UCSD-AML1 (cell line): ENCODE data around the gene IPO9.
"Not testable (repeated sequence)": the region's sequence is repeated elsewhere in the genome, so short reads cannot be mapped to it uniquely, and the experiment has no call there.

ENCODE experiments used
- DNase-seq: peaks from one replicate; lab custom pipeline; 2025; ENCODE audit not compliant: unreplicated experiment; lab: John Stamatoyannopoulos, UW

IPO9 gene

GRCh38 chr1:201900476-201900875 lies 71.5 kb downstream of the IPO9 start:
- DNase-seq, result no peak

GRCh38 chr1:201901036-201901435 lies 72.1 kb downstream of the IPO9 start:
- DNase-seq, result not testable (repeated sequence)

- DNase-seq, result no peak
Measured at GRCh38 chr1:201902198-201902597, 73.2 kb downstream of the IPO9 start.

GRCh38 chr1:201903135-201903534 lies 74.2 kb downstream of the IPO9 start:
- no peak for DNase-seq

- DNase-seq, result no peak
Measured at GRCh38 chr1:201904579-201904978, 75.6 kb downstream of the IPO9 start.

- DNase-seq, result no peak
Measured at GRCh38 chr1:201905234-201905890, 76.4 kb downstream of the IPO9 start.

- no peak for DNase-seq
Measured at GRCh38 chr1:201906336-201906735, 77.4 kb downstream of the IPO9 start.

GRCh38 chr1:201907621-201908020 lies 78.7 kb downstream of the IPO9 start:
- DNase-seq, result no peak

- DNase-seq, result no peak
Measured at GRCh38 chr1:201911826-201912571, 83.0 kb downstream of the IPO9 start.

GRCh38 chr1:201912832-201913231 lies 83.9 kb downstream of the IPO9 start:
- DNase-seq, result no peak

- no peak for DNase-seq
Measured at GRCh38 chr1:201914456-201915235, 85.7 kb downstream of the IPO9 start.

- no peak for DNase-seq
Measured at GRCh38 chr1:201916649-201917249, 87.8 kb downstream of the IPO9 start.

- DNase-seq, result no peak
Measured at GRCh38 chr1:201917362-201918033, 88.5 kb downstream of the IPO9 start.

- DNase-seq, result no peak
Measured at GRCh38 chr1:201918343-201918742, 89.4 kb downstream of the IPO9 start.

GRCh38 chr1:201921952-201922558 lies 93.1 kb downstream of the IPO9 start:
- no peak for DNase-seq

- no peak for DNase-seq
Measured at GRCh38 chr1:201925301-201925567, 96.3 kb downstream of the IPO9 start.

- no peak for DNase-seq
Measured at GRCh38 chr1:201925981-201926645, 97.2 kb downstream of the IPO9 start.

- no peak for DNase-seq
Measured at GRCh38 chr1:201928266-201928665, 99.3 kb downstream of the IPO9 start.

- DNase-seq, result no peak
Measured at GRCh38 chr1:201930137-201930536, 101.2 kb downstream of the IPO9 start.

- DNase-seq, result no peak
Measured at GRCh38 chr1:201930803-201931202, 101.8 kb downstream of the IPO9 start.
